IPS-11a (cell line): ENCODE data around the gene LUZP4.
"Not testable (repeated sequence)": the region's sequence is repeated elsewhere in the genome, so short reads cannot be mapped to it uniquely, and the experiment has no call there.

Experiments used
- H3K4me3 ChIP-seq: one replicate; pipeline ENCODE4 v1.5.1; 2013; ENCODE audit warnings: low read depth, low read length, control low read depth

The LUZP4 gene

GRCh38 chrX:115333446-115333845 is 43.9 kb downstream of the LUZP4 start:
- no peak overlapping the region for H3K4me3 ChIP-seq

GRCh38 chrX:115337491-115338144 is 48.1 kb downstream of the LUZP4 start:
- H3K4me3 ChIP-seq = no peak overlapping the region

GRCh38 chrX:115339441-115340025 is 50.0 kb downstream of the LUZP4 start:
- no peak overlapping the region for H3K4me3 ChIP-seq

- no peak overlapping the region for H3K4me3 ChIP-seq
These were observed 51.9 kb downstream of the LUZP4 start for GRCh38 chrX:115341421-115341820.

- H3K4me3 ChIP-seq = no peak overlapping the region
These were observed 55.5 kb downstream of the LUZP4 start for GRCh38 chrX:115344885-115345614.

GRCh38 chrX:115345615-115346014 is 56.1 kb downstream of the LUZP4 start:
- H3K4me3 ChIP-seq = no peak overlapping the region

GRCh38 chrX:115346738-115347137 is 57.2 kb downstream of the LUZP4 start:
- not testable (repeated sequence) for H3K4me3 ChIP-seq

- no peak overlapping the region for H3K4me3 ChIP-seq
These were observed 59.1 kb downstream of the LUZP4 start for GRCh38 chrX:115348446-115349225.

- H3K4me3 ChIP-seq = no peak overlapping the region
These were observed 61.3 kb downstream of the LUZP4 start for GRCh38 chrX:115350711-115351381.

GRCh38 chrX:115356369-115356768 is 66.9 kb downstream of the LUZP4 start:
- H3K4me3 ChIP-seq = no peak overlapping the region
